CD4-positive, alpha-beta T cell (primary cell): Measurements from ENCODE around the gene IMPDH2. TPM values are rescaled to one million over a fixed set of nuclear protein-coding genes. Genes with fewer than 3 reads are reported as not detected.

Source experiments
- ATAC-seq: fragments of 200-7000 bp; cut with Tn5 transposase; one replicate; pipeline ENCODE4 v1.10.0; 2022; ENCODE audit warnings: mild to moderate bottlenecking; ENCODE audit not compliant: poor library complexity
- CTCF ChIA-PET: fragments of 350-600 bp; sonication (Branson Sonifier 250); formaldehyde crosslinking; loops from one replicate; lab custom pipeline; 2021; ENCODE audit warnings: antibody characterized with exemption, inconsistent platforms; lab: Charles Lee
- POLR2A ChIA-PET: fragments of 350-600 bp; sonication (Branson Sonifier 250); formaldehyde crosslinking; loops from one replicate; lab custom pipeline; 2021; ENCODE audit warnings: antibody characterized with exemption, inconsistent platforms; lab: Charles Lee
- DNase-seq, 14 experiments: peaks; one replicate each; pipeline ENCODE4 v3.0.0-alpha.2; 2013 to 2020; ENCODE audit warnings: mixed read lengths in 2 of 14
- H3K27ac ChIP-seq, 2 donors: one replicate each; pipeline versions ENCODE4 v1.5.1 to v1.7.0; 2013; ENCODE audit warnings: low read length in 2 of 2, low read depth in 1 of 2, mild to moderate bottlenecking in 1 of 2
- H3K27me3 ChIP-seq, 2 experiments: 1 replicate in 1 of 2; 2 replicates in 1 of 2; pipeline versions ENCODE4 v1.6.1 to v1.7.0; 2013; ENCODE audit warnings: low read length in 2 of 2, control low read depth in 1 of 2, mild to moderate bottlenecking in 1 of 2, moderate library complexity in 1 of 2; ENCODE audit not compliant: insufficient read depth in 2 of 2, control insufficient read depth in 1 of 2
- H3K36me3 ChIP-seq: one replicate; pipeline ENCODE4 v1.6.1; 2013; ENCODE audit warnings: low read length, control low read depth; ENCODE audit not compliant: insufficient read depth
- H3K4me1 ChIP-seq: one replicate; pipeline ENCODE4 v1.6.1; 2013; ENCODE audit warnings: low read length, control low read depth; ENCODE audit not compliant: insufficient read depth
- H3K4me3 ChIP-seq: one replicate; pipeline ENCODE4 v1.5.1; 2013; ENCODE audit warnings: mild to moderate bottlenecking, low read length, moderate library complexity
- H3K9me3 ChIP-seq, 2 experiments: 1 replicate in 1 of 2; 2 replicates in 1 of 2; pipeline versions ENCODE4 v1.6.1 to v1.7.0; 2013; ENCODE audit warnings: low read length in 2 of 2, mild to moderate bottlenecking in 2 of 2, control low read depth in 1 of 2, moderate library complexity in 1 of 2; ENCODE audit not compliant: control insufficient read depth in 1 of 2, insufficient read depth in 1 of 2
- H3K27ac Mint-ChIP-seq: one replicate; pipeline ENCODE4 v1.8.0; 2020; ENCODE audit warnings: mixed read lengths
- H3K27me3 Mint-ChIP-seq: one replicate; pipeline ENCODE4 v1.8.0; 2021; ENCODE audit warnings: mixed read lengths
- H3K36me3 Mint-ChIP-seq: one replicate; pipeline ENCODE4 v1.8.0; 2021; ENCODE audit warnings: low read depth, mixed read lengths
- H3K4me1 Mint-ChIP-seq: one replicate; pipeline ENCODE4 v1.8.0; 2021; ENCODE audit warnings: low read depth, mixed read lengths
- H3K4me3 Mint-ChIP-seq: one replicate; pipeline ENCODE4 v1.8.0; 2020; ENCODE audit warnings: mild to moderate bottlenecking, mixed read lengths
- H3K9me3 Mint-ChIP-seq: one replicate; pipeline ENCODE4 v1.8.0; 2020; ENCODE audit warnings: mixed read lengths
- intact Hi-C, 2 experiments: fragments of 100-400 bp; cut with DNase I in 1 of 2; cut with micrococcal nuclease in 1 of 2; formaldehyde crosslinking; loops; one replicate each; pipeline versions ENCODE4 v1.15.1 to v1.9.0; 2023 to 2025; cut with DNase I, micrococcal nuclease
- total RNA-seq, 174 experiments: library from RNA in 2 of 174; stranded (reverse) in 2 of 174; gene quantifications; one replicate each; pipeline ENCODE4 v1.2.3 and lab custom pipeline; 2021 to 2026
- TF ChIP-seq, protein P1 (sequence below): fragments of 200-600 bp; IDR thresholded peaks from one replicate; pipeline ENCODE4 v1.8.0; 2022; ENCODE audit warnings: antibody characterized with exemption, mild to moderate bottlenecking

The IMPDH2 gene
- total RNA-seq, 2 experiments from 2014 or later = 133 to 135 TPM

DNA sequence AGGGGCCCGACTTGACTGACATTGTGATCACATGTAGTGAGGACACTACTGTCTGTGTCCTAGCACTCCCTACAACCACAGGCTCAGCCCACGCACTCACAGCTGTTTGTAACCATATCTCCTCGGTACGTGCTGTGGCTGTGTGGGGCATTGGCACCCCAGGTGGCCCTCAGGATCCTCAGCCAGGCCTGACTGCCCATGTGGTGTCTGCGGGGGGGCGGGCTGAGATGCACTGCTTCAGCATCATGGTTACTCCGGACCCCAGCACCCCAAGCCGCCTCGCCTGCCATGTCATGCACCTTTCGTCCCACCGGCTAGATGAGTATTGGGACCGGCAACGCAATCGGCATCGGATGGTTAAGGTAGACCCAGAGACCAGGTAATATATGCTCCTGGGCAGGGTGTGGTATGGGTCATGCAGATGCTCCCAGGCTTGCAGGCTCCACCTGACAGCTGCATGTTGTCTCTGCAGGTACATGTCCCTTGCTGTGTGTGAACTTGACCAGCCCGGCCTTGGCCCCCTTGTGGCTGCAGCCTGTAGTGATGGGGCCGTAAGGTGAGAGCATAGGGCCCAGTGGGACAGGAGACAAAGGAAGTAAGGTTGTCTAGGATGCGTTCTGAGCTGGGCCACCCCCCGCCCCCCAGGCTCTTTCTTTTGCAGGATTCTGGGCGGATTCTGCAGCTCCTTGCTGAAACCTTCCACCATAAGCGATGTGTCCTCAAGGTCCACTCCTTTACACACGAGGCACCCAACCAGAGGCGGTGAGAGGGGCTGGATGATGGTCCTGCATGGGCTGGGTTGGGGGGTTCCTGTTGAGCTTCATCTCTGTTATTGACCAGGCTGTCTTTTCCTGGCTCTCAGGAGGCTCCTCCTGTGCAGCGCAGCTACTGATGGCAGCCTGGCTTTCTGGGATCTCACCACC, 15.2 kb downstream of the IMPDH2 start:
- Histone ChIP-seq H3K4me1 (peaks cover 19% of the 10 kb centered on the region), H3K27me3 (no peaks in the 10 kb centered on the region), H3K36me3 (peaks cover 42% of the 10 kb centered on the region), H3K27ac (no peak overlapping the region), H3K4me3 (no peak overlapping the region), H3K9me3 (no peaks in the 10 kb centered on the region)
- ChIA-PET POLR2A (interaction anchor here (0.6 to 1.6 kb wide), 3 partner anchors 16 to 26 kb away, joined by 3 to 4 read pairs (median 3); partner anchors contain the start of gene IMPDH2), CTCF (interaction anchor here (0.5 to 6.5 kb wide), 3 partner anchors 25 to 80 kb away, joined by 3 to 53 read pairs (median 6); partner anchors contain the start of genes P4HTM and QRICH1)
- Mint-ChIP-seq H3K4me3 (peak overlapping the region; percentile 15), H3K36me3 (peaks cover 45% of the 10 kb centered on the region), H3K27me3 (no peaks in the 10 kb centered on the region), H3K27ac (no peak overlapping the region), H3K4me1 (peaks cover 24% of the 10 kb centered on the region), H3K9me3 (no peaks in the 10 kb centered on the region)
- ATAC-seq (peak; percentile 37), DNase-seq (peak in 12 of 14 experiments; percentile 30 to 74 (median 46))
- TF ChIP-seq, protein P1, sequence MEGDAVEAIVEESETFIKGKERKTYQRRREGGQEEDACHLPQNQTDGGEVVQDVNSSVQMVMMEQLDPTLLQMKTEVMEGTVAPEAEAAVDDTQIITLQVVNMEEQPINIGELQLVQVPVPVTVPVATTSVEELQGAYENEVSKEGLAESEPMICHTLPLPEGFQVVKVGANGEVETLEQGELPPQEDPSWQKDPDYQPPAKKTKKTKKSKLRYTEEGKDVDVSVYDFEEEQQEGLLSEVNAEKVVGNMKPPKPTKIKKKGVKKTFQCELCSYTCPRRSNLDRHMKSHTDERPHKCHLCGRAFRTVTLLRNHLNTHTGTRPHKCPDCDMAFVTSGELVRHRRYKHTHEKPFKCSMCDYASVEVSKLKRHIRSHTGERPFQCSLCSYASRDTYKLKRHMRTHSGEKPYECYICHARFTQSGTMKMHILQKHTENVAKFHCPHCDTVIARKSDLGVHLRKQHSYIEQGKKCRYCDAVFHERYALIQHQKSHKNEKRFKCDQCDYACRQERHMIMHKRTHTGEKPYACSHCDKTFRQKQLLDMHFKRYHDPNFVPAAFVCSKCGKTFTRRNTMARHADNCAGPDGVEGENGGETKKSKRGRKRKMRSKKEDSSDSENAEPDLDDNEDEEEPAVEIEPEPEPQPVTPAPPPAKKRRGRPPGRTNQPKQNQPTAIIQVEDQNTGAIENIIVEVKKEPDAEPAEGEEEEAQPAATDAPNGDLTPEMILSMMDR = peak; percentile 46
- intact Hi-C loops = loop anchor here in 1 of 2 experiments (5.0 kb wide), 1 partner anchor 297 kb away; the partner anchor contains the start of gene IP6K2

DNA sequence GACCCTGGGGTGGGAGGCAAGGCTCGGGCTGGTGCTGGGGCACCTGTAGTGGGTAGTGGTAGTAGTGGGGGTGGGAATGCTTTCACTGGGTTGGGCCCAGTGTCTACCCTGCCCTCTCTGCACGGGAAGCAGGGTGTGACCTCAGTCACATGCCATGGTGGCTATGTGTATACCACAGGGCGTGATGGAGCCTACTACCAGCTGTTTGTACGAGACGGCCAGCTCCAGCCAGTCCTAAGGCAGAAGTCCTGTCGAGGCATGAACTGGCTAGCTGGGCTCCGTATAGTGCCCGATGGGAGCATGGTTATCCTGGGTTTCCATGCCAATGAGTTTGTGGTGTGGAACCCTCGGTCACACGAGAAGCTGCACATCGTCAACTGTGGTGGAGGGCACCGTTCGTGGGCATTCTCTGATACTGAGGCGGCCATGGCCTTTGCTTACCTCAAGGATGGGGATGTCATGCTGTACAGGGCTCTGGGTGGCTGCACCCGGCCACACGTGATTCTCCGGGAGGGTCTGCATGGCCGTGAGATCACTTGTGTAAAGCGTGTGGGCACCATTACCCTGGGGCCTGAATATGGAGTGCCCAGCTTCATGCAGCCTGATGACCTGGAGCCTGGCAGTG, 16.0 kb downstream of the IMPDH2 start:
- DNase-seq (no peak), ATAC-seq (no peak)
- no peaks in the 10 kb centered on the region for H3K27me3 Mint-ChIP-seq
- Histone ChIP-seq H3K27me3 (no peaks in the 10 kb centered on the region), H3K27ac (no peak overlapping the region), H3K9me3 (no peaks in the 10 kb centered on the region), H3K4me1 (peaks cover 18% of the 10 kb centered on the region), H3K36me3 (peaks cover 42% of the 10 kb centered on the region), H3K4me3 (no peak overlapping the region)
- POLR2A ChIA-PET = interaction anchor here (0.6 to 2.3 kb wide), 4 partner anchors 8 to 25 kb away, joined by 3 to 13 read pairs (median 4); partner anchors contain the start of genes IMPDH2 and NDUFAF3
- H3K27ac Mint-ChIP-seq = no peak overlapping the region
- H3K36me3 Mint-ChIP-seq = peaks cover 48% of the 10 kb centered on the region
- peaks cover 21% of the 10 kb centered on the region for H3K4me1 Mint-ChIP-seq
- H3K9me3 Mint-ChIP-seq = no peaks in the 10 kb centered on the region
- H3K4me3 Mint-ChIP-seq = no peak overlapping the region
- TF ChIP-seq, protein P1 = no peak
- CTCF ChIA-PET = interaction anchor here (1.2 to 6.5 kb wide), 3 partner anchors 8 to 81 kb away, joined by 3 to 53 read pairs (median 6); partner anchors contain the start of genes P4HTM and QRICH1
- intact Hi-C loops = loop anchor here in 1 of 2 experiments (5.0 kb wide), 1 partner anchor 296 kb away; the partner anchor contains the start of gene IP6K2

GRCh38 chr3:49012441-49013017, 16.7 kb downstream of the IMPDH2 start:
- CTCF ChIA-PET = interaction anchor here (0.6 to 6.5 kb wide), 4 partner anchors 9 to 50 kb away, joined by 3 to 53 read pairs (median 4); partner anchors contain the start of gene P4HTM
- H3K4me1 Mint-ChIP-seq = peaks cover 25% of the 10 kb centered on the region
- no peak overlapping the region for H3K4me3 ChIP-seq
- DNase-seq = no peak
- no peaks in the 10 kb centered on the region for H3K27me3 ChIP-seq
- H3K4me1 ChIP-seq = peaks cover 20% of the 10 kb centered on the region
- intact Hi-C loops = loop anchor here in 1 of 2 experiments (5.0 kb wide), 1 partner anchor 295 kb away; the partner anchor contains the start of gene IP6K2
- no peak overlapping the region for H3K4me3 Mint-ChIP-seq
- POLR2A ChIA-PET = interaction anchor here (1.2 to 2.3 kb wide), 4 partner anchors 9 to 25 kb away, joined by 3 to 13 read pairs (median 4); partner anchors contain the start of genes IMPDH2 and NDUFAF3
- peaks cover 54% of the 10 kb centered on the region for H3K36me3 Mint-ChIP-seq
- no peak for ATAC-seq
- TF ChIP-seq, protein P1 = no peak
- no peak overlapping the region for H3K27ac Mint-ChIP-seq
- no peak overlapping the region for H3K27ac ChIP-seq
- no peaks in the 10 kb centered on the region for H3K9me3 Mint-ChIP-seq
- no peaks in the 10 kb centered on the region for H3K9me3 ChIP-seq
- H3K27me3 Mint-ChIP-seq = no peaks in the 10 kb centered on the region
- H3K36me3 ChIP-seq = peaks cover 42% of the 10 kb centered on the region
